Measurements from ENCODE around the gene SPAG16.
"Not testable (repeated sequence)": the region's sequence is repeated elsewhere in the genome, so short reads cannot be mapped to it uniquely, and the experiment has no call there.

The SPAG16 gene

DNA sequence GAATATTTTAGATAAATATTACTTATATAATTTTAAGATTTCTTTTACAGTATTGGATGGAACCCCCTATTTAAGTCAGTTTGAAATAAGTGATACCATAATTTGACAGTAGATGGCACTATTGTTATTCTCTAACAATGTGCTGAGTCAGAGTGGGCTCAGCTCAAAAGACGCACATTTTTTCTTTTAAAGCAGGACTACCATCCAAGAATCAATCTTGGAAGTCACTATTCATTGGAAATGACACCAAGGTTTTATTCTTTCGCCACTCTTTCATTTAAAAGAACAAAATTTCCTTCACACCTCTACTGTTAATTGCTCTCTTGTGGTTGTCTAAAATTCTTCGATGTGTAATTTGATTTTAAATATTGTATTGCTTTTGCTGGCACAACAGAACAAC, 32.6 kb upstream of the SPAG16 start:
- Mint-ChIP-seq H3K27ac (no peak overlapping the region), H3K4me3 (no peak overlapping the region), H3K9me3 (no peaks in the 10 kb centered on the region), H3K36me3 (ENCODE audit: low read depth) (no peaks in the 10 kb centered on the region), H3K4me1 (ENCODE audit: low read depth) (no peaks in the 10 kb centered on the region), H3K27me3 (peaks cover 2% of the 10 kb centered on the region)
- intact Hi-C loops (cut with micrococcal nuclease): loop anchor here (5.0 kb wide), 1 partner anchor 681 kb away; no protein-coding TSS in a partner anchor

- Mint-ChIP-seq H3K4me3 (no peak overlapping the region), H3K27ac (no peak overlapping the region), H3K4me1 (ENCODE audit: low read depth) (no peaks in the 10 kb centered on the region), H3K27me3 (peaks cover 2% of the 10 kb centered on the region), H3K9me3 (no peaks in the 10 kb centered on the region), H3K36me3 (ENCODE audit: low read depth) (no peaks in the 10 kb centered on the region)
- intact Hi-C loops (cut with micrococcal nuclease): loop anchor here (5.0 kb wide), 1 partner anchor 680 kb away; no protein-coding TSS in a partner anchor
Measured at GRCh38 chr2:213252206-213252605, 32.1 kb upstream of the SPAG16 start.

- intact Hi-C loops (cut with micrococcal nuclease): loop anchor here (5.0 kb wide), 1 partner anchor 679 kb away; no protein-coding TSS in a partner anchor
- H3K36me3 Mint-ChIP-seq (ENCODE audit: low read depth): no peaks in the 10 kb centered on the region
- no peaks in the 10 kb centered on the region for H3K9me3 Mint-ChIP-seq
- no peak overlapping the region for H3K4me3 Mint-ChIP-seq
- H3K27ac Mint-ChIP-seq: no peak overlapping the region
- H3K4me1 Mint-ChIP-seq (ENCODE audit: low read depth): no peaks in the 10 kb centered on the region
- peaks cover 2% of the 10 kb centered on the region for H3K27me3 Mint-ChIP-seq
Measured at GRCh38 chr2:213253162-213253561, 31.1 kb upstream of the SPAG16 start.

DNA sequence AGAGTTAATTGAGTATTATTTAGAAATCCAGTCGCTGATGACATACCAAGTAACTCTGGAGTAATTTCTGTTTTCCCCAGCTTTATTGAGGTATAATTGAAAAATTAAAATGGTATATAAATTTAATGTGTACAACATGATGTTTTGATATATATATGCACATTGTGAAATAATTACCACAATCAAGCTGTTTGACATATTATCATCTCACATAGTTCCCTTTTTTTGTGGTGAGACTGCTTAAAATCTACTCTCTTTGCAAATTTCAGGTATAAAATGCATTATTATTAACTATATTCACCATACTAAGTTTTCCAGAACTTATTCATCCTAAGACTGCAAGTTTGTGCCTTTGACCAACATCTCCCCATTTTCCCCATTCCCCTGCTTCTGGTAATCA, 25.0 kb upstream of the SPAG16 start:
- no peaks in the 10 kb centered on the region for H3K36me3 Mint-ChIP-seq (ENCODE audit: low read depth)
- H3K4me1 Mint-ChIP-seq (ENCODE audit: low read depth): no peaks in the 10 kb centered on the region
- intact Hi-C loops (cut with micrococcal nuclease): no loop called here

DNA sequence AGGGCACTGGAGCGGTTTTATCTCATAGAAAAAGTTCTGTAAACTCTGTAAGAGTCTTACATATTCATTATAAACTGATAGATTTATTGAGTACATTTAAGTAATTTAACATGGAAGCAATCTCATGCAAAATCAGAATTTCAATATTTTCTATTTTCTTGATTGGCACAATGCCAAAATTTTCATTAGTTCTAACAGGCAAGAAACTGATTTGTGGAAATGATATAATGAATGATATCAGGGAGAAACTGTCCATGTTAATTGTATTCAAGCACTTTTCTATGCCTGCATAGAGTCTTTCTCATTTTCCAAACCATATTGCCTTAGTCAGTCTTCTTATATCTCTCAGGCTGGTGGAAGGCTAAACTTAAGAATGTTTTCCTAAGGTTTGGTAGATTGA, 23.0 kb upstream of the SPAG16 start:
- no peak overlapping the region for H3K27ac Mint-ChIP-seq

More for the DNA sequence above, 25.0 kb upstream of the SPAG16 start:
- Mint-ChIP-seq H3K9me3 (no peaks in the 10 kb centered on the region), H3K27me3 (peaks cover 2% of the 10 kb centered on the region), H3K27ac (no peak overlapping the region), H3K4me3 (no peak overlapping the region)

DNA sequence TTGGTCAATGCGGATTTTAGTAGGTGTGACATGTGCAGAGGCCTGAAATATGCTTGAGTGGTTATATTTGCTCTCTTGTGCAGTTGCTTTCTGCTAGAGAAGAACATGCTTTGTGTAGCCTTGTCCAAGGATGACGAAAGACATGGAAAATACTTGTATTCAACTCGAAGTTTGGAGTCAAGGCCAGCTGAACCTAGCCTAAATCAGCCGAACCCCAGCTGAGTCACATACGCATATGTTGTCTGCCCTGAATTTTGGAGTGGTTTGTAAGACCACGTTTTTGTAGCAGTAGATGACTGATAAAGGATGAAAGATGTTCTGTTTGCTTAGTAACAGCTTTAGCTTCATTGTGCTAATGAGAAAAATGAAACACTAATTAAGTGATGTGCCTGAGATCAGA, 22.5 kb upstream of the SPAG16 start:
- no peaks in the 10 kb centered on the region for H3K27me3 Mint-ChIP-seq
- H3K9me3 Mint-ChIP-seq: no peaks in the 10 kb centered on the region
- intact Hi-C loops (cut with micrococcal nuclease): no loop called here
- H3K27ac Mint-ChIP-seq: no peak overlapping the region
- no peaks in the 10 kb centered on the region for H3K36me3 Mint-ChIP-seq (ENCODE audit: low read depth)
- H3K4me3 Mint-ChIP-seq: no peak overlapping the region
- no peaks in the 10 kb centered on the region for H3K4me1 Mint-ChIP-seq (ENCODE audit: low read depth)

More for the DNA sequence above, 23.0 kb upstream of the SPAG16 start:
- intact Hi-C loops (cut with micrococcal nuclease): no loop called here
- Mint-ChIP-seq H3K4me1 (ENCODE audit: low read depth) (no peaks in the 10 kb centered on the region), H3K9me3 (no peaks in the 10 kb centered on the region), H3K4me3 (no peak overlapping the region), H3K27me3 (no peaks in the 10 kb centered on the region), H3K36me3 (ENCODE audit: low read depth) (no peaks in the 10 kb centered on the region)

DNA sequence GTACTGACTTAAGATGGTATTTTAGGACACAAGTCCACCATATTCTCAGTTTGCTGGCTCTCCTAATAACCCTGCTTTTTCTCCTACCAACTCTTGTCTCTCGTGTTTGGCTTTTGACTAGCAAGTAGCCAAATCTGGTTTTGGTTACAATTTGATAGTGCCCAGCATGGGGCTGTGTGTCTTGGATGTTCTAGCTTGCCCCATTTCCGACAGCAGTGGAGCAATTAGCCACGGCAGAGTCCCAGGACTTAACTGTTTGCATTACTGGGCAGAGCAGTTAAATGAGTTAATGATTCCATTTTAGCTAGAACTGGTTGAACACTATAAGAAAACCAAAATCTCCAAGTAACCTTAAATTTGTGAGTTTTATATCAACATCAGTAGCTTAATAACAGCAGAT, 18.6 kb upstream of the SPAG16 start:
- intact Hi-C loops (cut with micrococcal nuclease): no loop called here
- no peaks in the 10 kb centered on the region for H3K36me3 Mint-ChIP-seq (ENCODE audit: low read depth)
- no peak overlapping the region for H3K27ac Mint-ChIP-seq
- no peaks in the 10 kb centered on the region for H3K9me3 Mint-ChIP-seq
- no peak overlapping the region for H3K4me3 Mint-ChIP-seq
- H3K4me1 Mint-ChIP-seq (ENCODE audit: low read depth): no peaks in the 10 kb centered on the region
- no peaks in the 10 kb centered on the region for H3K27me3 Mint-ChIP-seq

DNA sequence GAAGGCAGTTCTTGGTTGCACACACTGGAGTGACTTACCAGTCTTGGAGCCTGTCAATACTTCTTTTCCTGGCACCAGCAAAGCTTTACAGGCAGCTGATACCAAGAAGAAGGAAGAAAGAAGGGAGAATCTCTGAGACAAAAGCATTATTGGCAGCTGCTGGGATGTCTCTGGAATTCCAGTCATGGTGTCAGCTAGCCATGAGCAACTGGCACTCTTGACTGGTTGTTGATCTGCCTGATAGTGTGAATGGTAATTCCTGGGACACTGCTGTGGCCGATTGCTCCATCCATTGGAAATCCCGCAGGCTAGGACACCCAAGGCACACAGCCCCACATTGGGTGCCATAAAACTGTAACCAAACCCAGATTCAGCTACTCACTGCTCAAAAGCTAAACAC, 17.8 kb upstream of the SPAG16 start:
- H3K27me3 Mint-ChIP-seq: no peaks in the 10 kb centered on the region
- no peaks in the 10 kb centered on the region for H3K36me3 Mint-ChIP-seq (ENCODE audit: low read depth)

DNA sequence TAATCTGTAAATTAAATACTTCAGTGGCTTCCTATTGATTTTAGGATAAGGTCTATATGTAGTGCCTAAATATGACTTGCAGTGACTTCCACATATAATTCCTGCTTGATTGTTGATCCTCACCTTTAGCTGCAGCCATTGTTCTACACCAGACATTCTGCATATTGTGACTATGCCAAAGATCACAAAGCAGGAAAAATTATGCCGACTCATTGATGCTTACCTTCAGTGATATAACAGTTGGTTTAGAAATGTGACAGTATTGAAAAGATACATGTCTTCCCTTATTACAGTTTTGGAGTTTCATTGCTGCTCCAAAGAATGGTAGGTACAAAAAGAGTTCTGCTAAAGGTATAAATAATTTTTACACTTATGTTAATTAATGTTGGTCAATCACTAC, 12.3 kb upstream of the SPAG16 start:
- Mint-ChIP-seq H3K27me3 (no peaks in the 10 kb centered on the region), H3K27ac (no peak overlapping the region), H3K9me3 (peaks cover 3% of the 10 kb centered on the region), H3K4me1 (ENCODE audit: low read depth) (no peaks in the 10 kb centered on the region), H3K36me3 (ENCODE audit: low read depth) (no peaks in the 10 kb centered on the region), H3K4me3 (no peak overlapping the region)
- intact Hi-C loops (cut with micrococcal nuclease): no loop called here

More for the DNA sequence above, 17.8 kb upstream of the SPAG16 start:
- no peaks in the 10 kb centered on the region for H3K4me1 Mint-ChIP-seq (ENCODE audit: low read depth)
- intact Hi-C loops (cut with micrococcal nuclease): no loop called here
- no peak overlapping the region for H3K27ac Mint-ChIP-seq
- no peaks in the 10 kb centered on the region for H3K9me3 Mint-ChIP-seq
- no peak overlapping the region for H3K4me3 Mint-ChIP-seq

DNA sequence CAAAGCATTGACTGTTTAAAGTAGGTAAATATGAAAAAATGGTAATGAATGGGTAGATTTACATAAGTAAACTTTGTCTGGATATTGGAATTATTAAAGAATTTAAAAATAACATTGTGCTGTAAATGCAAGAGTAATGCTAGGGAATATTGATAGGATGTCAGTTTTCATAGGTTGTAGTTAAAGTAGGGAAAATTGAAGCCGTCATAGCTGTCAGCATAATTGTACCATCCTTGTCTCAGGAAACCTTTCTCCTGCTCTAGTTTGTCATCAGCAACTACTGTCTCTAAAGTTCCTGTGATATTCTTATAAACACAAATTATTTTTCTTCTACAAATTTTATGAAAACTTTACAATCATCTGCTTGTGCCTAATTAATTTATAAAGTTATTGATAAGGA, 10.1 kb upstream of the SPAG16 start:
- Mint-ChIP-seq H3K27ac (no peak overlapping the region), H3K4me3 (no peak overlapping the region), H3K4me1 (ENCODE audit: low read depth) (no peaks in the 10 kb centered on the region), H3K9me3 (peaks cover 18% of the 10 kb centered on the region), H3K27me3 (no peaks in the 10 kb centered on the region), H3K36me3 (ENCODE audit: low read depth) (no peaks in the 10 kb centered on the region)
- intact Hi-C loops (cut with micrococcal nuclease): no loop called here

- Mint-ChIP-seq H3K9me3 (peaks cover 18% of the 10 kb centered on the region), H3K4me3 (no peak overlapping the region), H3K27me3 (no peaks in the 10 kb centered on the region)
Measured at GRCh38 chr2:213275265-213275664, 9.0 kb upstream of the SPAG16 start.

DNA sequence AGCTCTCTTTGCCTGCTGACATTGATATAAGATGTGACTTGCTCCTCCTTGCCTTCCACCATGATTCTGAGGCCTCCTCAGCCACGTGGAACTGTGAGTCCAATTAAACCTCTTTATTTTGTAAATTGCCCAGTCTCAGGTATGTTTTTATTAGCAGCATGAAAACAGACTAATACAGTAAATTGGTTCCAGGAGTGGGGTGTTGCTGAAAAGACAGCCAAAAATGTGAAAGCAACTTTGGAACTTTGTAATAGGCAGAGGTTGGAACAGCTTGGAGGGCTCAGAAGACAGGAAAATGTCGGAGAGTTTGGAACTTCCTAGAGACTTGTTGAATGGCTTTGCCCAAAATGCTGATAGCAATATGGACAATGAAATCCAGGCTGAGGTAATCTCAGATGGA, 7.1 kb upstream of the SPAG16 start:
- H3K4me3 Mint-ChIP-seq; H3K36me3 Mint-ChIP-seq (ENCODE audit: low read depth); intact Hi-C loops (cut with micrococcal nuclease); H3K27ac Mint-ChIP-seq; H3K27me3 Mint-ChIP-seq; H3K4me1 Mint-ChIP-seq (ENCODE audit: low read depth): not testable (repeated sequence)
- peaks cover 18% of the 10 kb centered on the region for H3K9me3 Mint-ChIP-seq

More at GRCh38 chr2:213275265-213275664, 9.0 kb upstream of the SPAG16 start:
- Mint-ChIP-seq H3K4me1 (ENCODE audit: low read depth) (no peaks in the 10 kb centered on the region), H3K27ac (no peak overlapping the region), H3K36me3 (ENCODE audit: low read depth) (no peaks in the 10 kb centered on the region)
- intact Hi-C loops (cut with micrococcal nuclease): no loop called here

DNA sequence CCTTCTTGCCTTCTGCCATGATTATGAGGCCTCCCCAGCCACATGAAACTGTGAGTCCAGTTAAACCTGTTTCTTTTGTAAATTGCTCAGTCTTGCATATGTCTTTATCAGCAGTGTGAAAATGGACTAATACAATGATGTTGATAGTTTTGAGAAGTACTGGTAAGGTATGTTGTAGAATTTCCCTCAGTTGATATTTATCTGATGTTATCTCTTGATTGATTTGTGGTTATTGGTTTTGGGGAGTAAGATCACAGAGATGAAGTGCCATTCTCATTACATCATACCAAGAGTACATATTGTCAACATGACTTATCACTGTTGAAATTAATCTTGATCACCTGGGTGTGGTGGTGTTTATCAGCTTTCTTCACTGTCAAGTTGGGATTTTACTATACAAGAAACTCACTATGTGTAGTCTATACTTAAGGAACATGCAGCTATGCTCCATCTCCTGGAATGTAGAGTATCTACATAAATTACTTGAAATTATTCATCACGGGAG, 5.1 kb upstream of the SPAG16 start:
- no peak overlapping the region for H3K4me3 Mint-ChIP-seq
- intact Hi-C loops (cut with micrococcal nuclease): no loop called here
- H3K36me3 Mint-ChIP-seq (ENCODE audit: low read depth): peaks cover 2% of the 10 kb centered on the region
- peaks cover 3% of the 10 kb centered on the region for H3K27me3 Mint-ChIP-seq
- H3K27ac Mint-ChIP-seq: no peak overlapping the region
- peaks cover 18% of the 10 kb centered on the region for H3K9me3 Mint-ChIP-seq
- H3K4me1 Mint-ChIP-seq (ENCODE audit: low read depth): peaks cover 10% of the 10 kb centered on the region

GRCh38 chr2:213279971-213280370, 4.3 kb upstream of the SPAG16 start:
- peaks cover 6% of the 10 kb centered on the region for H3K36me3 Mint-ChIP-seq (ENCODE audit: low read depth)
- H3K27ac Mint-ChIP-seq: no peak overlapping the region
- peaks cover 7% of the 10 kb centered on the region for H3K27me3 Mint-ChIP-seq
- no peak overlapping the region for H3K4me3 Mint-ChIP-seq
- intact Hi-C loops (cut with micrococcal nuclease): no loop called here
- H3K9me3 Mint-ChIP-seq: peaks cover 18% of the 10 kb centered on the region
- H3K4me1 Mint-ChIP-seq (ENCODE audit: low read depth): peaks cover 16% of the 10 kb centered on the region

GRCh38 chr2:213281156-213281555, 3.1 kb upstream of the SPAG16 start:
- H3K27ac Mint-ChIP-seq: no peak overlapping the region

More at GRCh38 chr2:213281156-213281555, 3.1 kb upstream of the SPAG16 start:
- peaks cover 6% of the 10 kb centered on the region for H3K36me3 Mint-ChIP-seq (ENCODE audit: low read depth)
- H3K27me3 Mint-ChIP-seq: peaks cover 7% of the 10 kb centered on the region
- H3K9me3 Mint-ChIP-seq: peaks cover 18% of the 10 kb centered on the region
- H3K4me3 Mint-ChIP-seq: no peak overlapping the region
- H3K4me1 Mint-ChIP-seq (ENCODE audit: low read depth): peaks cover 16% of the 10 kb centered on the region
- intact Hi-C loops (cut with micrococcal nuclease): no loop called here

All from dendritic cell treated with granulocyte-macrophage colony-stimulating factor and Interleukin-4, amounts not matched to agents 40 ng/mL and 50 ng/mL, for 4 days (primary cell).